ENCODE data around the gene PAIP2B.
"Not testable (repeated sequence)": the region's sequence is repeated elsewhere in the genome, so short reads cannot be mapped to it uniquely, and the experiment has no call there.

Gene PAIP2B

GRCh38 chr2:71226965-71227560, at the start of gene PAIP2B:
PAIP2B (minus strand) TSS chr2:71227103; CDS start chr2:71202589, 24,514 bp downstream.
- DNase-seq (ENCODE audit: low read depth in 1 of 2, low spot score in 1 of 2): peak; percentile 94

- no peak for DNase-seq (ENCODE audit: low read depth in 1 of 2, low spot score in 1 of 2)
These were observed 49.0 kb upstream of the PAIP2B start for GRCh38 chr2:71275939-71276310.

- no peak for DNase-seq (ENCODE audit: low read depth in 1 of 2, low spot score in 1 of 2)
These were observed 42.7 kb upstream of the PAIP2B start for GRCh38 chr2:71269511-71270090.

- no peak for DNase-seq (ENCODE audit: low read depth in 1 of 2, low spot score in 1 of 2)
These were observed 36.5 kb upstream of the PAIP2B start for GRCh38 chr2:71263386-71263785.

- no peak for DNase-seq (ENCODE audit: low read depth in 1 of 2, low spot score in 1 of 2)
These were observed 34.6 kb upstream of the PAIP2B start for GRCh38 chr2:71261534-71261933.

- DNase-seq (ENCODE audit: low read depth in 1 of 2, low spot score in 1 of 2): no peak
These were observed 29.5 kb upstream of the PAIP2B start for GRCh38 chr2:71256421-71256820.

GRCh38 chr2:71254776-71255175, 27.9 kb upstream of the PAIP2B start:
- no peak for DNase-seq (ENCODE audit: low read depth in 1 of 2, low spot score in 1 of 2)

GRCh38 chr2:71254078-71254477, 27.2 kb upstream of the PAIP2B start:
- DNase-seq (ENCODE audit: low read depth in 1 of 2, low spot score in 1 of 2): no peak

GRCh38 chr2:71253476-71253875, 26.6 kb upstream of the PAIP2B start:
- no peak for DNase-seq (ENCODE audit: low read depth in 1 of 2, low spot score in 1 of 2)

- DNase-seq (ENCODE audit: low read depth in 1 of 2, low spot score in 1 of 2): no peak
These were observed 26.0 kb upstream of the PAIP2B start for GRCh38 chr2:71252862-71253261.

- no peak for DNase-seq (ENCODE audit: low read depth in 1 of 2, low spot score in 1 of 2)
These were observed 24.0 kb upstream of the PAIP2B start for GRCh38 chr2:71250935-71251334.

- DNase-seq (ENCODE audit: low read depth in 1 of 2, low spot score in 1 of 2): no peak
These were observed 17.4 kb upstream of the PAIP2B start for GRCh38 chr2:71244302-71244660.

GRCh38 chr2:71243634-71244301, 16.9 kb upstream of the PAIP2B start:
- no peak for DNase-seq (ENCODE audit: low read depth in 1 of 2, low spot score in 1 of 2)

- DNase-seq (ENCODE audit: low read depth in 1 of 2, low spot score in 1 of 2): no peak
These were observed 13.9 kb upstream of the PAIP2B start for GRCh38 chr2:71240794-71241193.

GRCh38 chr2:71238089-71238488, 11.2 kb upstream of the PAIP2B start:
- no peak for DNase-seq (ENCODE audit: low read depth in 1 of 2, low spot score in 1 of 2)

- no peak for DNase-seq (ENCODE audit: low read depth in 1 of 2, low spot score in 1 of 2)
These were observed 9.2 kb upstream of the PAIP2B start for GRCh38 chr2:71235930-71236587.

- DNase-seq (ENCODE audit: low read depth in 1 of 2, low spot score in 1 of 2): not testable (repeated sequence)
These were observed 6.2 kb upstream of the PAIP2B start for GRCh38 chr2:71233072-71233471.

- peak in 1 of 2 donors; percentile 3 for DNase-seq (ENCODE audit: low read depth in 1 of 2, low spot score in 1 of 2)
These were observed 573 bp downstream of the PAIP2B start for GRCh38 chr2:71226096-71226964.

- no peak for DNase-seq (ENCODE audit: low read depth in 1 of 2, low spot score in 1 of 2)
These were observed 2.0 kb downstream of the PAIP2B start for GRCh38 chr2:71224935-71225334.

- no peak for DNase-seq (ENCODE audit: low read depth in 1 of 2, low spot score in 1 of 2)
These were observed 2.4 kb downstream of the PAIP2B start for GRCh38 chr2:71224457-71224856.

- DNase-seq (ENCODE audit: low read depth in 1 of 2, low spot score in 1 of 2): no peak
These were observed 3.1 kb downstream of the PAIP2B start for GRCh38 chr2:71223767-71224333.
